Kidney epithelial cell (primary cell): ENCODE measurements around the gene NOS1. TPM values are rescaled to one million over a fixed set of nuclear protein-coding genes. Genes with fewer than 3 reads are reported as not detected.

Experiments
- DNase-seq: peaks from one replicate; pipeline ENCODE4 v3.0.0-alpha.2; 2010; ENCODE audit warnings: low read depth
- H3K27me3 ChIP-seq: 2 replicates; pipeline ENCODE4 v1.6.0; 2011; ENCODE audit warnings: low read length; ENCODE audit not compliant: control insufficient read depth, insufficient read depth
- H3K36me3 ChIP-seq: 2 replicates; pipeline ENCODE4 v1.5.1; 2011; ENCODE audit warnings: low read length; ENCODE audit not compliant: control insufficient read depth, insufficient read depth
- H3K4me3 ChIP-seq: 2 replicates; pipeline ENCODE4 v1.5.1; 2011; ENCODE audit warnings: low read depth, mild to moderate bottlenecking, control low read depth, low read length
- total RNA-seq: library from RNA; depleted of rRNA; stranded (reverse); fragments of >200 nt; gene quantifications from 2 replicates; pipeline ENCODE4 v1.2.3, GENCODE V29; 2015
- TF ChIP-seq, protein P1 (sequence below): IDR thresholded peaks from 2 replicates; pipeline ENCODE4 v1.5.1; 2011; ENCODE audit warnings: mild to moderate bottlenecking, moderate library complexity, low read length, control low read depth, inconsistent platforms; ENCODE audit not compliant: insufficient read depth, poor library complexity, severe bottlenecking

NOS1 gene
- total RNA-seq, 1 donor from 2014 or later = 0.04 TPM

DNA sequence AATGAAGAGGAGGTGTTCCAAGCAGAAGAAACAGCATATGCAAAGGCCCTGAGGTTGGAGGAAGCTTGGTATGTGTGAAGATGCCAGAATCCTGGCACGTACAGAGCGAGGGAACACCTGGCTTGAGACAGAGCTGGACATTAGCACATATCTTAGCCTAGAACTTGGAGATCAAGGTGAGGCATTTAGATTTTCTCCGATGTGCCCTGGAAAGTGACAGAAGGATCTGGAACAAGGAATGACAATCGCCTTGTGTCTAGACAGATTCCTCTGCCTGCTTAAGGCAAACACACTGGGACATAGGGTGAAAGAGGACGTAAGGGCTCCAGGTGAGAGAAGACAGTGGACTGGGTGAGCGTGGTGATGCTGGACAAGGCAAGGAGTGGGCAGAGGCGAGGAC lies 32.2 kb upstream of the NOS1 start:
- TF ChIP-seq, protein P1, sequence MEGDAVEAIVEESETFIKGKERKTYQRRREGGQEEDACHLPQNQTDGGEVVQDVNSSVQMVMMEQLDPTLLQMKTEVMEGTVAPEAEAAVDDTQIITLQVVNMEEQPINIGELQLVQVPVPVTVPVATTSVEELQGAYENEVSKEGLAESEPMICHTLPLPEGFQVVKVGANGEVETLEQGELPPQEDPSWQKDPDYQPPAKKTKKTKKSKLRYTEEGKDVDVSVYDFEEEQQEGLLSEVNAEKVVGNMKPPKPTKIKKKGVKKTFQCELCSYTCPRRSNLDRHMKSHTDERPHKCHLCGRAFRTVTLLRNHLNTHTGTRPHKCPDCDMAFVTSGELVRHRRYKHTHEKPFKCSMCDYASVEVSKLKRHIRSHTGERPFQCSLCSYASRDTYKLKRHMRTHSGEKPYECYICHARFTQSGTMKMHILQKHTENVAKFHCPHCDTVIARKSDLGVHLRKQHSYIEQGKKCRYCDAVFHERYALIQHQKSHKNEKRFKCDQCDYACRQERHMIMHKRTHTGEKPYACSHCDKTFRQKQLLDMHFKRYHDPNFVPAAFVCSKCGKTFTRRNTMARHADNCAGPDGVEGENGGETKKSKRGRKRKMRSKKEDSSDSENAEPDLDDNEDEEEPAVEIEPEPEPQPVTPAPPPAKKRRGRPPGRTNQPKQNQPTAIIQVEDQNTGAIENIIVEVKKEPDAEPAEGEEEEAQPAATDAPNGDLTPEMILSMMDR = no peak
- Histone ChIP-seq H3K4me3 (no peak overlapping the region), H3K27me3 (no peaks in the 10 kb centered on the region), H3K36me3 (no peaks in the 10 kb centered on the region)
- DNase-seq = no peak

DNA sequence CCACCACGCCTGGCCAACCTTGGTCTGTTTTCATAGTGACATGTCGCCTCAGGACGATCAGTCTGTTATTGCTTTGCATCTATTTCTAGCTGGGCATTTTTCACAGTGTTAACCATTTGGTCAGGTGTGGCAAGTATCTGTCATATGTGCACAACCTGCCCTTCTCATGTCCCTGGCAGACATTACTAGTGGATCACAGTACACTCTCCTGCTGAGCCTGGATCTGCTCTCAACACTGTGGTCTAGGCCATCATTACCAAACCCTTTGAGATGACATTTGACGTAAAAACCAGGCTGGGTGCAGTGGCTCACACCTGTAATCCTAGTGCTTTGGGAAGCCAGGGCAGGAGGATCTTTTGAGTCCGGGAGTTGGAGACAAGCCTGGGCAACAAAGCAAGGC lies 29.4 kb upstream of the NOS1 start:
- TF ChIP-seq, protein P1 = no peak
- Histone ChIP-seq H3K36me3 (no peaks in the 10 kb centered on the region), H3K4me3 (no peak overlapping the region), H3K27me3 (no peaks in the 10 kb centered on the region)
- DNase-seq = no peak

DNA sequence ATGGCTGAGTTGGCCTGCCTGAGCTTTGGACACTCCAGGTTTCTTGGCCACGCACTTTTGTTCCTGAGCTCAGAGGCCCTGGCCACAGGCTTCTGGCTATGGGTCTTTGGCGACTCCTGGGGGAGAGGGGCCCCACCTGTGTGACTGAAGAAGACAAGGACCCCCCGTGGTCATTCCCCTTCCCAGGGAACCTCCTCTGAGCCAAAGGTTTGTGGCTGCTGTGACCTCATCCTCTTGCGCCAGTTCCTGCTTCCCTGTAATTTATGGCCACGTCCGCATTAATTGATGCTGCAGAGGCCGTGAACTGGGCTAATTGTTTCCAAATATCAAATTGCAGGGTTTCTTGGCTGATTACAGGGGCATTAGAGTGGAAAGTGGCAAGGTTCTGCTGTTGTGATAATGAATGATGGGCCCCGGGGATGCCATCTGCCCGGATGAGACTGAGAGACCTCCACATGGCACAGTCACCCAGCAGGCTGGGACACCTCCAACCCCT lies 27.6 kb upstream of the NOS1 start:
- no peaks in the 10 kb centered on the region for H3K36me3 ChIP-seq
- DNase-seq = no peak
- no peaks in the 10 kb centered on the region for H3K27me3 ChIP-seq
- no peak overlapping the region for H3K4me3 ChIP-seq
- TF ChIP-seq, protein P1 = no peak

DNA sequence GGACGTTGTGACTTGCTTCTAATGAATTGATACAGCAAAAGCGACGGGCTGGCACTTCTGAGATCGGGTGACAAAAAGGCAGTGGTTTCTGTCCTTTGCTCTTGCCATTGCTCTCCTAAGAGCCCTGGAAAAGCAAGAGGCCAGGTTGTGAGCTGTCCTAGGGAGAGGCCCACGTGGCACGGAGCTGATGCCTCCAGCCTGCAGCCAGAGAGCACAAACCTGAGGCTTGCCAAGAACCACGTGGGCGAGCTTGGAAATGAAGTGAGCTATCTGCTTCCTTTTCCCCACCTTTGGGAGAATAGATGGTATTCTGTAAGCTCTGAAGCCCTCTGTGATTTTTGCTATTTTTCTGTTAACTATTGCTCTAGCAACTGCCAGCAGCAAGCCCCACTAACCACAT lies 26.4 kb upstream of the NOS1 start:
- Histone ChIP-seq H3K4me3 (no peak overlapping the region), H3K36me3 (no peaks in the 10 kb centered on the region), H3K27me3 (no peaks in the 10 kb centered on the region)
- no peak for DNase-seq
- TF ChIP-seq, protein P1 = no peak

DNA sequence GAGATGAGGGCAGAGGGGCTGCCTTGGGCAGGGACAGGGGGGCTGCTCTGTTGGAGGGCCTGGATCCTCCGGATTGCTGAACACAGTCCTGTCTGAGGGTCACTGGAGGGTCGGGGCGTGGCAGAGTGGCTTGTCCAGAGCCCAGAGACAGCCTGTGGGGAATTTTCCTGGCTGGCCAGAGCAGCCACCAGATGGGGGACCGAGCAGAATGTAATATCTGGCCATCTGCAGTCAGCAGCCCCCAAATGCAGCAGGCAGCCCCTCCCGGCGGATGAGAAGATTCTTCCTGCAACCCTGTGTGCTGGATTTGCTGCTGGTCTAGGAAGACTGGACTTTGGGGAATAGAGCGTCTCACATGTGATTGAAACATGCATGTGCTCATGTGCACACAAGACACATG lies 23.3 kb upstream of the NOS1 start:
- Histone ChIP-seq H3K4me3 (no peak overlapping the region), H3K36me3 (no peaks in the 10 kb centered on the region), H3K27me3 (no peaks in the 10 kb centered on the region)
- TF ChIP-seq, protein P1 = no peak
- DNase-seq = no peak

DNA sequence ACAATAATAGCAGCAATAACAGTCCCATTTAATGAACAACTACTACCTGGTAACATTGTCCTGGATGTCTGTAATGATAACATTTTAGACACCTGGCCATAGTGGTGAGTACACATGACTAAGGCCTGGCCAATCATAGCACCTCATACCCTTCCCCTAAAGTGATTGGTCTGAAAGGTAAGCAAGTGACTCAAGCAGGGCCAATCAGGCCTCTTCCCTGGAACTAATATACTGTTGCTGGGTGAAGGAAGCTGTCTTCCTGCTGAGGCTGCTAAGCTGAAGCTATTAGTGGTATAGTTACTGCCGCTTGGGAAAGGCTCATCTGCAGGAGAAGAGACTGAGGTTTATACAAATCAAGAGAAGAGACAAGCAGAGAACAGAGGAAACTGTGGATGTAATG lies 18.7 kb upstream of the NOS1 start:
- Histone ChIP-seq H3K4me3 (no peak overlapping the region), H3K27me3 (peaks cover 5% of the 10 kb centered on the region), H3K36me3 (no peaks in the 10 kb centered on the region)
- no peak for DNase-seq
- TF ChIP-seq, protein P1 = no peak
